ENCODE data around the gene ACP3. TPM values are rescaled to one million over a fixed set of nuclear protein-coding genes. Genes with fewer than 3 reads are reported as not detected.

Gene ACP3
- total RNA-seq, 1 donor from 2014 or later, result 19.9 TPM

DNA sequence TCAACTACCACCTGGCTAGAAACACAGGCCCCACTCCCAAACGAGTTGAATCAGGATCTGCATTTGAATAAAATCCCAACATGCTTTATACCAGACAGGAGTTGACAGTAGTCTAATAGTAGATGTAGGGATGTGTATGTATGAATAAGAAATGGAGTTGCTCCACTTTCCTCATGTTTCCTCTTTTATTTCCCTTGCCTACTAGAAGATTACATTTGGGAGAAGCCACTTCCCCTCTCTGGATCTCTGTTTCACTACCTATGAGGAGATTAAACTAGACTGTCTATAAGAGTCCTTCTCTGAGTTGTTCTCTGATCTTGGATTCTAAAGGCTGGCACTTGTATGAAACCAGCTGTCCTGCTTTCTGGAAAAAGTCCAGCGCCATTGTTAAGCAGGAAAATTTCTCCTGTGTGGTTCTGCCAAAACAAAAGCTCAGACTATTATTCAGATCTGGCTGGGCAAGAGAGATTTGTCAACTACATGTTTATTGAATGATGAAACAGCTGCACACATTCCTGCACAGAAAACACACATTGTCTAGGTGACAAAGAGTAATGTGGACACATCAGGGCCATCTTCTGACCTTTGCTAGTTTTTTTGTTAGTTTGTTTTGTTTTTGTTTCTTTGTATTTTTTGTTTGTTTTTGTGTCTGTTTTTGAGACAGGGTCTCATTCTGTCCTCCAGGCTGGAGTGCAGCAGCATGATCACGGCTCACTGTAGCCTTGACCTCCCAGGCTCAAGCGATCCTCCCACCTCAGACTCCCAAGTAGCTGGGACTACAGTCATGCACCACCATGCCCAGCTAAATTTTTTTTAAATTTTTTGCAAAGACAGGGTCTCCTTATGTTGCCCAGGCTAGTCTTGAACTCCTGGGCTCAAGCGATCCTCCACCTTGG lies 29.9 kb downstream of the ACP3 start:
- H3K27me3 ChIP-seq (ENCODE audit: low read depth), result no peaks in the 10 kb centered on the region
- no peaks in the 10 kb centered on the region for H3K36me3 ChIP-seq
- no peak overlapping the region for H3K27ac ChIP-seq
- intact Hi-C loops (cut with DNase I), result no loop called here
- no peaks in the 10 kb centered on the region for H3K9me3 ChIP-seq
- TF ChIP-seq, protein P1, sequence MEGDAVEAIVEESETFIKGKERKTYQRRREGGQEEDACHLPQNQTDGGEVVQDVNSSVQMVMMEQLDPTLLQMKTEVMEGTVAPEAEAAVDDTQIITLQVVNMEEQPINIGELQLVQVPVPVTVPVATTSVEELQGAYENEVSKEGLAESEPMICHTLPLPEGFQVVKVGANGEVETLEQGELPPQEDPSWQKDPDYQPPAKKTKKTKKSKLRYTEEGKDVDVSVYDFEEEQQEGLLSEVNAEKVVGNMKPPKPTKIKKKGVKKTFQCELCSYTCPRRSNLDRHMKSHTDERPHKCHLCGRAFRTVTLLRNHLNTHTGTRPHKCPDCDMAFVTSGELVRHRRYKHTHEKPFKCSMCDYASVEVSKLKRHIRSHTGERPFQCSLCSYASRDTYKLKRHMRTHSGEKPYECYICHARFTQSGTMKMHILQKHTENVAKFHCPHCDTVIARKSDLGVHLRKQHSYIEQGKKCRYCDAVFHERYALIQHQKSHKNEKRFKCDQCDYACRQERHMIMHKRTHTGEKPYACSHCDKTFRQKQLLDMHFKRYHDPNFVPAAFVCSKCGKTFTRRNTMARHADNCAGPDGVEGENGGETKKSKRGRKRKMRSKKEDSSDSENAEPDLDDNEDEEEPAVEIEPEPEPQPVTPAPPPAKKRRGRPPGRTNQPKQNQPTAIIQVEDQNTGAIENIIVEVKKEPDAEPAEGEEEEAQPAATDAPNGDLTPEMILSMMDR (IDR thresholded peaks at IDR 0.05), result no peak
- DNase-seq (no peak), ATAC-seq (no peak)
- H3K4me3 ChIP-seq, result no peak overlapping the region
- peaks cover 21% of the 10 kb centered on the region for H3K4me1 ChIP-seq

DNA sequence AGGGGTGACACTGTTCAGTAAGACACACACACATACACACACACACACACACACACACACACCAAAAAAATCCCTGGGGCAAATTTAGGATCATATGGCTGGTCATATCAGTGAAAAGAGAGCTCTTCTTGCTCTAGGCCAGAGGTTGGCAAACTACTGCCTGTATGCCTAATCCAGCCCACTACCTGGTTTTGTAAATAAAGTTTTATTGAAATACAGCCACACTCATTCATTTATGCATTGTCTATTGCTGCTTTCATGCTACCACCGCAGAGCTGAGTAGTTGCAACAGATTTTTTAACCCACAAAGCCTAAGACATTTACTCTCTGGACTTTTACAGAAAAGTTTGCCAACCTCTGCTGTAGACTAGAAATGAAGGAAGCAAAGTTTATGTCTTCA lies 30.6 kb downstream of the ACP3 start:
- Histone ChIP-seq H3K4me1 (peaks cover 14% of the 10 kb centered on the region), H3K9me3 (no peaks in the 10 kb centered on the region), H3K36me3 (no peaks in the 10 kb centered on the region), H3K27me3 (ENCODE audit: low read depth) (no peaks in the 10 kb centered on the region), H3K4me3 (no peak overlapping the region), H3K27ac (no peak overlapping the region)
- DNase-seq, result no peak
- TF ChIP-seq, protein P1 (IDR thresholded peaks at IDR 0.05), result no peak
- intact Hi-C loops (cut with DNase I), result no loop called here
- ATAC-seq, result no peak

DNA sequence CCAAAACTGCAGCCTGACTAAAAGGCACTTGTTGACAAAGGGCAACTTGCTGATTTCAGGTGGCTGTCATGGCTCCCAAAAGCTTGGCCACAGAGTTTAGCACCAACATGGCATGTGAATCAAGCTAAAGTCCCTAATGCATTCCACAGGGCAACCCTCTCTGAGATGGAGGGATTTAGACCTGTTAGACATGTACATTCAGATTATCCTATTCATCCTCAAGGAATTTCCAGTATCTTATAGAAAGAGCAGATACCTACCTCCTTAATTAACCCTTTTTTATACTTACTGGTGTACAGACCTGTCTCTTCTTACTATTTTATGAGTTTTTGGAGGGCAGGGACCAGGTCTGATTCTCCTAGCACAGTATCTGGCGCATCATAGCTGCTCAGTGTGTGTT lies 31.3 kb downstream of the ACP3 start:
- no peak for ATAC-seq
- intact Hi-C loops (cut with DNase I), result no loop called here

DNA sequence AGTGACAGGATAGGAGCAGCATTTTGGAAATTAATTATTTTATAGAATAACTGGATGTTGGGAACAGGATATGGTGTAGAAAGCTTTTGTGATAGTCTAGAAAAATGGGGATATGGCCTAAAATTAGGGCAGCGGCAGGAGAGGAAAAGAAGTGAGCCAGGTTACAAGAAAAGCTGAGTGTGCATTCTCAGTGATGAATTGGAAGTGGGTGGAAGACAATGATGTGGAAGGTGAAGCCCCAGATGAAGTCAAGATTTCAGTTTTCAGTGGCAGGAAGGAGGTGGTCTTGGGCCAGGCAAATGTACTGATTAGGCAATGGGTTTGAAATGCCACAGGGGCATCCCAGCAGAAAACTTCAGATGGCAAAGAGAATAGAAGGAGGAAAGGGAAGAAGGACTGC lies 33.6 kb downstream of the ACP3 start:
- ATAC-seq (no peak), DNase-seq (no peak)
- Histone ChIP-seq H3K27me3 (ENCODE audit: low read depth) (no peaks in the 10 kb centered on the region), H3K27ac (no peak overlapping the region), H3K9me3 (no peaks in the 10 kb centered on the region), H3K36me3 (no peaks in the 10 kb centered on the region), H3K4me1 (peaks cover 13% of the 10 kb centered on the region), H3K4me3 (no peak overlapping the region)
- TF ChIP-seq, protein P1 (IDR thresholded peaks at IDR 0.05), result no peak
- intact Hi-C loops (cut with DNase I), result no loop called here

More for the DNA sequence above, 31.3 kb downstream of the ACP3 start:
- Histone ChIP-seq H3K27me3 (ENCODE audit: low read depth) (no peaks in the 10 kb centered on the region), H3K9me3 (no peaks in the 10 kb centered on the region), H3K36me3 (no peaks in the 10 kb centered on the region), H3K4me1 (peaks cover 13% of the 10 kb centered on the region), H3K4me3 (no peak overlapping the region), H3K27ac (no peak overlapping the region)
- DNase-seq, result no peak
- TF ChIP-seq, protein P1 (IDR thresholded peaks at IDR 0.05), result no peak

DNA sequence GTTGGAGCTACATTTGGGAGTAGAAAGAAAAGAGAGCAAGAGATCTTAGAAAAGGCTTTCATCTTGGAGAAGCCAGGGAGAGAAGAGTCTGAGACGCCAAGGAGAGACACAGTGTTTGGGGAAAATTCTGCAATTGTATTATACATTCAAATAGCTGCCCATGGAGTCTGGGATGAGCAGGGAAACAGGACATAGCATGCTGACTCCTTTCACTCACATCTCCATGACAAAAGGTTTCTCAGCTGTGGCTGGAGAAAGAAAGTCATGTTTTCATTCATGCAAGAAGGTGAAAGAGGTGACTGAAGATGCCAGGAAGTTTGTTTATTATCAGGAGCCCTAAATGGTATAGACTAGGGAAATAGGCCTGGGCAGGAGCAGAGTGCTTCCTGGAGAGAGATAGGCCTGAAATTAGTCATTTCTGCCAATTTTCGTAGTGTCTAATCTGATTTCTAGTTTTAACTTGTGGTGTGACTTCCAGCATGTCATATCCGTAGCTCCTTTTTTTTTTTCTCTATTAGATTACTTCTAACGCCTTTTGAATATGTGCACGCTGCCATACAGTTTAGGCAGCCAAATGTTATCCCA lies 34.1 kb downstream of the ACP3 start:
- ATAC-seq (no peak), DNase-seq (no peak)
- no peak overlapping the region for H3K27ac ChIP-seq
- H3K4me3 ChIP-seq, result no peak overlapping the region
- H3K4me1 ChIP-seq, result peaks cover 12% of the 10 kb centered on the region
- no peaks in the 10 kb centered on the region for H3K9me3 ChIP-seq
- intact Hi-C loops (cut with DNase I), result no loop called here
- H3K27me3 ChIP-seq (ENCODE audit: low read depth), result no peaks in the 10 kb centered on the region
- TF ChIP-seq, protein P1 (IDR thresholded peaks at IDR 0.05), result no peak
- peaks cover under 1% of the 10 kb centered on the region for H3K36me3 ChIP-seq

Data from lower lobe of right lung (tissue), 2 donors.